SJSA1 (cell line): ENCODE data around the gene ATP8A2. TPM values are rescaled to one million over a fixed set of nuclear protein-coding genes. Genes with fewer than 3 reads are reported as not detected.

Source experiments
- DNase-seq, 2 experiments: peaks; one replicate each; pipeline ENCODE4 v3.0.0-alpha.2; 2015 to 2020; ENCODE audit warnings: low spot score in 2 of 2, low read depth in 1 of 2
- H3K27ac ChIP-seq: fragments of 250-450 bp; sonication (Bioruptor Pico); 2 replicates; pipeline ENCODE4 v1.5.1; 2020; ENCODE audit warnings: mild to moderate bottlenecking, moderate library complexity
- H3K27me3 ChIP-seq: fragments of 250-450 bp; sonication (Bioruptor Pico); replicated peaks from 2 replicates; pipeline ENCODE4 v1.5.1; 2020; ENCODE audit warnings: mild to moderate bottlenecking, moderate library complexity
- H3K36me3 ChIP-seq: fragments of 250-450 bp; sonication (Bioruptor Pico); 2 replicates; pipeline ENCODE4 v1.5.1; 2020; ENCODE audit warnings: mild to moderate bottlenecking
- H3K4me1 ChIP-seq: fragments of 250-450 bp; sonication (Bioruptor Pico); replicated peaks from 2 replicates; pipeline ENCODE4 v1.6.1; 2021; ENCODE audit warnings: mild to moderate bottlenecking
- H3K4me3 ChIP-seq: fragments of 250-450 bp; sonication (Bioruptor Pico); 2 replicates; pipeline ENCODE4 v1.5.1; 2020; ENCODE audit warnings: mild to moderate bottlenecking
- H3K9me3 ChIP-seq: fragments of 250-450 bp; sonication (Bioruptor Pico); replicated peaks from 2 replicates; pipeline ENCODE4 v1.5.1; 2020; ENCODE audit warnings: mild to moderate bottlenecking
- total RNA-seq: library from RNA; depleted of rRNA; stranded (reverse); fragments of >200 nt; shearing (Covaris generic); gene quantifications from 2 replicates; pipeline ENCODE4 v1.2.3, GENCODE V29; 2014

ATP8A2 gene
- total RNA-seq, 1 experiment from 2014 or later, result 0.13 TPM

- DNase-seq, result no peak
- H3K27ac ChIP-seq, result no peak overlapping the region
- no peaks in the 10 kb centered on the region for H3K36me3 ChIP-seq
- no peaks in the 10 kb centered on the region for H3K27me3 ChIP-seq
- H3K9me3 ChIP-seq, result no peaks in the 10 kb centered on the region
- no peak overlapping the region for H3K4me3 ChIP-seq
- H3K4me1 ChIP-seq, result no peaks in the 10 kb centered on the region
Measured at GRCh38 chr13:26034018-26034417, 662.2 kb downstream of the ATP8A2 start.

- no peaks in the 10 kb centered on the region for H3K27me3 ChIP-seq
- DNase-seq, result no peak
- H3K36me3 ChIP-seq, result no peaks in the 10 kb centered on the region
- H3K27ac ChIP-seq, result no peak overlapping the region
- no peak overlapping the region for H3K4me3 ChIP-seq
- H3K4me1 ChIP-seq, result no peaks in the 10 kb centered on the region
- no peaks in the 10 kb centered on the region for H3K9me3 ChIP-seq
Measured at GRCh38 chr13:26036383-26036782, 664.6 kb downstream of the ATP8A2 start.

- H3K27me3 ChIP-seq, result no peaks in the 10 kb centered on the region
- no peaks in the 10 kb centered on the region for H3K4me1 ChIP-seq
- no peaks in the 10 kb centered on the region for H3K36me3 ChIP-seq
- H3K27ac ChIP-seq, result no peak overlapping the region
- H3K9me3 ChIP-seq, result no peaks in the 10 kb centered on the region
- no peak overlapping the region for H3K4me3 ChIP-seq
- no peak for DNase-seq
Measured at GRCh38 chr13:26037302-26037701, 665.5 kb downstream of the ATP8A2 start.

GRCh38 chr13:26038931-26039475 lies 667.2 kb downstream of the ATP8A2 start:
- no peaks in the 10 kb centered on the region for H3K9me3 ChIP-seq

GRCh38 chr13:26041444-26041843 lies 669.7 kb downstream of the ATP8A2 start:
- no peaks in the 10 kb centered on the region for H3K27me3 ChIP-seq
- no peak overlapping the region for H3K27ac ChIP-seq
- H3K4me1 ChIP-seq, result no peaks in the 10 kb centered on the region
- H3K36me3 ChIP-seq, result no peaks in the 10 kb centered on the region
- no peak overlapping the region for H3K4me3 ChIP-seq
- H3K9me3 ChIP-seq, result no peaks in the 10 kb centered on the region
- DNase-seq, result no peak

More at GRCh38 chr13:26038931-26039475, 667.2 kb downstream of the ATP8A2 start:
- no peaks in the 10 kb centered on the region for H3K27me3 ChIP-seq
- H3K4me3 ChIP-seq, result no peak overlapping the region
- H3K36me3 ChIP-seq, result no peaks in the 10 kb centered on the region
- H3K27ac ChIP-seq, result no peak overlapping the region
- DNase-seq, result no peak
- H3K4me1 ChIP-seq, result no peaks in the 10 kb centered on the region

GRCh38 chr13:26042785-26043184 lies 671.0 kb downstream of the ATP8A2 start:
- Histone ChIP-seq H3K27ac (no peak overlapping the region), H3K27me3 (no peaks in the 10 kb centered on the region), H3K4me3 (no peak overlapping the region), H3K36me3 (no peaks in the 10 kb centered on the region), H3K9me3 (no peaks in the 10 kb centered on the region), H3K4me1 (no peaks in the 10 kb centered on the region)
- DNase-seq, result no peak

- Histone ChIP-seq H3K27me3 (peaks cover 15% of the 10 kb centered on the region), H3K9me3 (no peaks in the 10 kb centered on the region), H3K4me1 (peaks cover 7% of the 10 kb centered on the region), H3K36me3 (no peaks in the 10 kb centered on the region), H3K4me3 (no peak overlapping the region), H3K27ac (no peak overlapping the region)
- no peak for DNase-seq
Measured at GRCh38 chr13:26045142-26045541, 673.4 kb downstream of the ATP8A2 start.

GRCh38 chr13:26046639-26047038 lies 674.9 kb downstream of the ATP8A2 start:
- DNase-seq, result no peak
- Histone ChIP-seq H3K9me3 (0 out of 2 replicates have a peak, but pooled peaks cover 2% of the 10 kb centered on the region), H3K36me3 (no peaks in the 10 kb centered on the region), H3K27ac (no peak overlapping the region), H3K4me1 (peaks cover 22% of the 10 kb centered on the region), H3K4me3 (no peak overlapping the region), H3K27me3 (peaks cover 30% of the 10 kb centered on the region)

- Histone ChIP-seq H3K36me3 (no peaks in the 10 kb centered on the region), H3K27ac (no peak overlapping the region), H3K9me3 (0 out of 2 replicates have a peak, but pooled peaks cover 2% of the 10 kb centered on the region), H3K27me3 (peaks cover 30% of the 10 kb centered on the region), H3K4me3 (no peak overlapping the region), H3K4me1 (peaks cover 26% of the 10 kb centered on the region)
- DNase-seq, result no peak
Measured at GRCh38 chr13:26047040-26047439, 675.3 kb downstream of the ATP8A2 start.

- H3K9me3 ChIP-seq, result 0 out of 2 replicates have a peak, but pooled peaks cover 2% of the 10 kb centered on the region
- H3K4me3 ChIP-seq, result no peak overlapping the region
- peaks cover 30% of the 10 kb centered on the region for H3K27me3 ChIP-seq
- H3K27ac ChIP-seq, result no peak overlapping the region
- DNase-seq, result no peak
- no peaks in the 10 kb centered on the region for H3K36me3 ChIP-seq
- peaks cover 28% of the 10 kb centered on the region for H3K4me1 ChIP-seq
Measured at GRCh38 chr13:26048741-26049140, 677.0 kb downstream of the ATP8A2 start.

- Histone ChIP-seq H3K9me3 (0 out of 2 replicates have a peak, but pooled peaks cover 2% of the 10 kb centered on the region), H3K27me3 (peaks cover 30% of the 10 kb centered on the region), H3K36me3 (no peaks in the 10 kb centered on the region), H3K4me1 (peaks cover 28% of the 10 kb centered on the region), H3K27ac (no peak overlapping the region), H3K4me3 (peak overlapping the region; percentile 42)
- peak in 1 of 2 experiments; percentile 47 for DNase-seq
Measured at GRCh38 chr13:26050568-26051230, 678.9 kb downstream of the ATP8A2 start.

- Histone ChIP-seq H3K9me3 (0 out of 2 replicates have a peak, but pooled peaks cover 2% of the 10 kb centered on the region), H3K36me3 (no peaks in the 10 kb centered on the region), H3K4me3 (peak overlapping the region; percentile 42), H3K4me1 (peaks cover 28% of the 10 kb centered on the region), H3K27ac (no peak overlapping the region), H3K27me3 (peaks cover 30% of the 10 kb centered on the region)
- peak in 1 of 2 experiments; percentile 38 for DNase-seq
Measured at GRCh38 chr13:26051231-26051656, 679.5 kb downstream of the ATP8A2 start.

GRCh38 chr13:26051657-26052311 lies 680.0 kb downstream of the ATP8A2 start, which contains the start of gene SHISA2:
Gene SHISA2, minus strand, starts transcription at chr13:26052016. Its CDS starts 1,041 bp downstream, at chr13:26050975.
- Histone ChIP-seq H3K9me3 (0 out of 2 replicates have a peak, but pooled peaks cover 2% of the 10 kb centered on the region), H3K4me1 (peaks cover 28% of the 10 kb centered on the region), H3K4me3 (peak within 1 kb of the TSS; percentile 42), H3K27ac (no peak within 1 kb of the TSS), H3K36me3 (no peaks in the 10 kb centered on the region), H3K27me3 (peaks cover 30% of the 10 kb centered on the region)
- DNase-seq, result peak; percentile 50 to 68

GRCh38 chr13:26052337-26052736 lies 680.6 kb downstream of the ATP8A2 start:
- no peak for DNase-seq
- Histone ChIP-seq H3K4me1 (peaks cover 28% of the 10 kb centered on the region), H3K36me3 (no peaks in the 10 kb centered on the region), H3K9me3 (0 out of 2 replicates have a peak, but pooled peaks cover 2% of the 10 kb centered on the region), H3K4me3 (peak overlapping the region; percentile 42), H3K27ac (no peak overlapping the region), H3K27me3 (peaks cover 30% of the 10 kb centered on the region)
